Kidney capillary endothelial cell (primary cell): ENCODE data around the gene CACUL1.
A peak's percentile ranks its signal among the peaks of the same experiment; 100 is the strongest.
"Not testable (repeated sequence)": the region's sequence is repeated elsewhere in the genome, so short reads cannot be mapped to it uniquely, and the experiment has no call there.

ENCODE experiments used
- DNase-seq: peaks from one replicate; pipeline ENCODE4 v3.0.0-alpha.2; 2018; ENCODE audit warnings: low spot score

Gene CACUL1

DNA sequence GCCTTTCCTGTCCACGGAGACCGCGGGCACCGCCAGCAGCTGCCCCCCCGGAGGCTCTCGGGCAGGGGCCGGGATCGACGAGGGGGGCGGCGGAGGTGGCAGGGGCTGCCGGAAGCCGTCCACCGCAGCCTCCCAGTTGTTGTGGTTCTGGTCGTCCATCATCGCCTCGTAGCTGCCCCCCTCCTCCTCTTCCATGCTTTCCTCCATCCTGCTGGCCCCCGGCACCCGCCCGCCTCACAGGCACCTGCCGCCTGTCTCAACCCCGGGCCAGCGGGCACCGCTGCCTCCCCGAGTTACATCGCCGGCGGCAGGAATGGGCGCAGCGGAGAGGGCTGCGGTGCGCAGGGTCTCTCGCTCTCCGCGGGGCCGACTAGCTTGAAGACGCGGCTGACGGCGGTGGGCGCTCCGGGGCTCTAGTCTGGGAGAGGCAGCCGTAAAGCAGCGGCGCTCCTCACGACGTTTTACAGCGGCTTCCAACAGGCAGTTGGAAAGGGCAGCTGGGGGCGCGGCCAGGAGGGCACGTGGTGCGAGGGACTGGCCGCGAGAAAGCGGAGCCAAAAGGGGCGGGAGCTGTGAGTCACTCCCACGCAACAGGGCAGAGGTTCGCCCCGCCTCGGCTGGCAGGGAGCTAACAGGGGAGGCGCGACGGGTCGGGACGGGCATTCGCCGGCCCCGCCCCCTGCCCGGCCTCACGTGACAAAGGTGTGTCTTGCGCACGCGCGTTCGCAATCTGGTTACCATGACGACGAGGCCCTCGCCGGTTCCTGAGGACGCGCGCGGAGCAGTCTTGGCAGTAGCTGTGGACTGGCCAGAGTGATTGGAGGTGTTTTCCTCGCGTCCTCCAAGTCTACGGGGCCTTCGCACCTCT is at the start of gene CACUL1:
CACUL1 (minus strand) TSS at position 415 of the 868 bp plus-strand sequence; CDS start at position 207, 208 bp downstream.
- DNase-seq = peak; percentile 99

DNA sequence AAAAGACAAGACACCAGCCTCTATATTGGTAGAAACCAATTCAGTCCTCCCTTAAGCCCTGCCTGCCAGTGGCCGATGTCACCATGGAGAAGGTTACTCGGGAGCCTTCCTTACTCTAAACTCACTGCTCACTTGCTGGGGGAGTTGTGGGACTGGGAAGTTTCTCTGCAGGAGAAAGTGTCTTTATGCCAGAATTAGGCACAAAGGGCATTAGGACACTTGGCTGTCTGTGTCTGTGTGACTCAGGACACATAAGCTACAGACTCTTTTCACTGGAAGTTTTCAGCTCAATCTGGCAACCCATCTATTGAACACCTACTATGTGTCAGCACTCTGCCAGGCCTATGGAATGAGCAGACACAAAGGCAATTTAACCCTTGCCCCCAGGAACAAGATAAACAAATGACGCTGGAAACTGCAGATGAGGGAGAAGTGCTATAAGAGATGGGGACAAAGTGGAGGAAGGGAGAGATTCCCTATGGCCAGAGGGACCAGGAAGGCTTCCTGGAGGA is 49.5 kb upstream of the CACUL1 start:
- no peak for DNase-seq

GRCh38 chr10:118802126-118802793 is 47.5 kb upstream of the CACUL1 start:
- DNase-seq = no peak

- DNase-seq = no peak
Observed at GRCh38 chr10:118800920-118801319, 46.1 kb upstream of the CACUL1 start.

- peak; percentile 40 for DNase-seq
Observed at GRCh38 chr10:118799777-118800176, 45.0 kb upstream of the CACUL1 start.

DNA sequence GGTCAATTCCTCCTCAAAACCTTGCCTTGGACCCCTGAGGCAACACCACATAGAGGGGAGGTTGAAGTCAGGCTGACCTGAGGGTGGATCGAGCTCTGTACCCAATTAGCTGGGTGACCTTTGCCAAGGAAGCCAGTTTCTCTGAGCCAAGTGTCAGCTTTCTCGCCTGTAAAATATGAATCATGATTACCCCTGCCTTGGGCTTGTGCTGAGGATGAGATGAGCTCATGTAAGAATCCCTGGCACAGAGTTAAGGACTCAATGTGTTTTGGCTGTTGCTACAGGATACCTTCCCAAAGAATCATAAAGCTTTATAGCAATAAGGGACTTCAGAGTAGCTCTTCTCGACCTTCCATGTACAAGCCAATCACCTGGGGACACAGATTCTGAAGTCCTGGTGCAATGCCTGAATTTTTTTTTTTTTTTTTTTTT is 43.5 kb upstream of the CACUL1 start:
- no peak for DNase-seq

- DNase-seq = not testable (repeated sequence)
Observed at GRCh38 chr10:118794971-118795370, 40.2 kb upstream of the CACUL1 start.

DNA sequence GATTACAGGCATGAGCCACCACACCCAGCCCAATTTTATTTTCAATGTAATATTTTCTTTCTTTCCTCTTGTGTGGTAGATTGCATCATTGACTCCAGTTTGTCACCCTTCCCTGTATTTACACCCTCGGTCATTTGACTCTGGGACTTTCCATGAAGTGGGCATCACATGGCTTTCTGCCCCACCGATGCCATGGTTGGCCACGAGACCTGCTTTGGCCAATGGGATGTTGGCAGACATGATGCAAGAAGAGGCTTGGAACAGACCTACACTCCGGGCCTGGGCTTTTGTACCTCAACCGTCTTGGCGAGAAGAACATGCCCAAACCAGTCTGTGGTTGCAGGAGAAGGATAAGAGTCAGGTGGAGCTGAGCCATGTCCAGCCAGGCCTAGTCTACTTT is 38.8 kb upstream of the CACUL1 start:
- no peak for DNase-seq

- DNase-seq = no peak
Observed at GRCh38 chr10:118792526-118792925, 37.8 kb upstream of the CACUL1 start.

DNA sequence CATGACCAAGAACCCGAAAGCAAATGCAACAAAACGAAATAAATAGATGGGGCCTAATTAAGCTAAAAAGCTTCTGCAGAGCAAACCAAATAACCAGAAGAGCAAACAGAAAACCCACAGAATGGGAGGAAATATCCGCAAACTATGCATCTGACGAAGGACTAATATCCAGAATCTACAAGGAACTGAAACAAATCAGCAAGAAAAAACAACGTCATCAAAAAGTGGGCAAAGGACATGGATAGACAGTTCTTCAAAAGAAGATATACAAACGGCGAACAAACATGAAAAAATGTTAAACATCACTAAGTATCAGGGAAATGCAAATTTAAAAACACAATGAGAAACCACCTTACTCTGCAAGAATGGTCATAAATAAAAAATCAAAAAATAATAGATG is 35.3 kb upstream of the CACUL1 start:
- no peak for DNase-seq

DNA sequence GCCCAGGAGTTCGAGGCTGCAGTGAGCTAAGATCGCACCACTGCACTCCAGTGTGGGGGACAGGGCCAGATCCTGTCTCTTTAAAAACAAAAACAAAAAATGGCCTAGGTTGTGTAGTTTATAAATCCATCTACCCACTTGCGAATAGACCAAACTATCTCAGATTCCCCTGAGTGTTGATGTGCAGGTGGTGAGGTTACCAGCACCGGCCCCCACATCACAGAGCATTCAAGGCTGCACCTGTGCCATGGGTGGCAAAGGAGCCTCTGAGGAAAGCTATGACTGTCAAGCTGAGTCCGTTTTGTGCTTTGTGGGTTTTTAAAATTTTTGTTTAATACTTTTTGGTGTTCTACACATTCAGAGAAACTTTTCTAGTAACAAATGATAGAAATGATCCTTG is 30.8 kb upstream of the CACUL1 start:
- DNase-seq = no peak

DNA sequence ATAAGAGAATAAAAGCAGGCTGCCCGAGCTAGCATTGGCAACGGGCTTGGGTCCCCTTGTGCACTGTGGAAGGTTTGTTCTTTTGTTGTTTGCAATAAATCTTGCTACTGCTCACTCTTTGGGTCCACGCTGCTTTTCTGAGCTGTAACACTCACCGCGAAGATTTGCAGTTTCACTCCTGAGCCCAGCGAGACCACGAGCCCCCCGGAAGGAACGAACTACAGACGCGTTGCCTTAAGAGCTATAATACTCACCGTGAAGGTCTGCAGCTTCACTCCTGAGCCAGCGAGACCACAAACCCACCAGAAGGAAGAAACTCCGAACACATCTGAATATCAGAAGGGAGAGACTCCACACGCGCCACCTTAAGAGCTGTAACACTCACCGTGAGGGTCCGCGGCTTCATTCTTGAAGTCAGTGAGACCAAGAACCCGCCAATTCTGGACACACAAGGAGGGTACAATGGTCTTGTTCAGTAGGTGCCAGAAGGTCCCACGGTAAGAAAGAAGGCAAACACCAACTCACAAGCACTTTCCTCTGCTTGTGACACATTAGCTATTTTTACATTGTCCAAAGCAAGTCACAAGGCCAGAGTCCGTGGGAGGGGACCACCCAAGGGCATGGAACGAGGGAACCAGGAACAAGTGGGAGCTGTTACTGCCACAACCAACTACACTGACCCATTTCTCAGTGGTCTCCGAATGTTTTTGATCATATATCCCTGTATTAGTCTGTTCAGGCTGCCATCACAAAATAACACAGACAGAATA is 29.2 kb upstream of the CACUL1 start:
- no peak for DNase-seq

DNA sequence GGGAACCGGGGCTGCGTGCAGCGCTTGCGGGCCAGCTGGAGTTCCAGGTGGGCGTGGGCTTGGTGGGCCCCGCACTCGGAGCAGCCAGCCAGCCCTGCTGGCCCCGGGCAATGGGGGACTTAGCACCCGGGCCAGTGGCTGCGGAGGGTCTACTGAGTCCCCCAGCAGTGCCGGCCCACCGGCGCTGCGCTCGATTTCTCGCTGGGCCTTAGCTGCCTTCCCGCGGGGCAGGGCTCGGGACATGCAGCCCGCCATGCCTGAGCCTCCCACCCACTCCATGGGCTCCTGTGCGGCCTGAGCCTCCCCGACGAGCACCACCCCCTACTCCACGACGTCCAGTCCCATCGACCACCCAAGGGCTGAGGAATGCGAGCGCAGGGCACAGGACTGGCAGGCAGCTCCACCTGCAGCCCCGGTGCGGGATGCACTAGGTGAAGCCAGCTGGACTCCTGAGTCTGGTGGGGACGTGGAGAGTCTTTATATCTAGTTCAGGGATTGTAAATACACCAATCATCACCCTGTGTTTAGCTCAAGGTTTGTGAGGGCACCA is 28.2 kb upstream of the CACUL1 start:
- DNase-seq = not testable (repeated sequence)

GRCh38 chr10:118781541-118781940 is 26.8 kb upstream of the CACUL1 start:
- no peak for DNase-seq

DNA sequence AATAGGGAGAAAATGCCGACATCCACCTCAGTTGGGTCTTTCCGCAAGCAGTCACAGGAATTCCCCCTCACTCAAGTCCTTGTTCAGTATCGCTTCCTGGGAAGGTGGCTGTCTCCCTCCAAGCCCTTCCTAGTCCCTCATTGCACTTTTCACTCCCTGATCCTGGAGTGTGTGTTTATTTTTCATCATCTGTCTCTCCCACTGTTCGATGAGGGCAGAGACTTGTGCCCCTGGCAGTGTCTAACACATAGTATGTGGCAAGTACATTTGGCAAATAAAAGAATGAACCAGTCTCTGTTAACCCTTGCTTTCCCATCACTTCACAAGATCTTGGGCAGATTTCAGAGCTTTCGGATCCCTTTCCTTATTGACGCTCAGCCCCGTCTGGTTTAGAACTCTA is 24.0 kb upstream of the CACUL1 start:
- no peak for DNase-seq

GRCh38 chr10:118776960-118777359 is 22.2 kb upstream of the CACUL1 start:
- DNase-seq = no peak

GRCh38 chr10:118776033-118776432 is 21.3 kb upstream of the CACUL1 start:
- no peak for DNase-seq

GRCh38 chr10:118775478-118775877 is 20.7 kb upstream of the CACUL1 start:
- DNase-seq = no peak

- no peak for DNase-seq
Observed at GRCh38 chr10:118773041-118773440, 18.3 kb upstream of the CACUL1 start.

DNA sequence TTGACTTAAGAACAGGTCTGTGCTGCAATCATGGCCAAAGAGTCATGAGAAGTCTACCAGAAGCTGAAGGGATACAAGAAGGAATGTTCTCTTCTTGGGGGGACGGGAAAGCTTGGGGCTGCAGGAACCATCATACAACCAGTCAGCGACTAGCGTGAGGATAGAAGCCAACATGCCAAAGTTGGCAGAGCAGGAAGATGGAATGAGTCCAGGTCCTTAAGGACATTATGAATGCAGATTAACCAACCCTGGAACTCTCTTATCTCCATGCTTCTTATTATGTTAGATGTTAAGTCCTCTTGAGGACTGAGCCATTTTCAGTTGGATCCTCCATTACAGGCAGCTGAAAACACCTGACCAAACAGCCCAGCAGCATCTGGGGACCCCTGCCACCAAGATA is 17.2 kb upstream of the CACUL1 start:
- DNase-seq = no peak

DNA sequence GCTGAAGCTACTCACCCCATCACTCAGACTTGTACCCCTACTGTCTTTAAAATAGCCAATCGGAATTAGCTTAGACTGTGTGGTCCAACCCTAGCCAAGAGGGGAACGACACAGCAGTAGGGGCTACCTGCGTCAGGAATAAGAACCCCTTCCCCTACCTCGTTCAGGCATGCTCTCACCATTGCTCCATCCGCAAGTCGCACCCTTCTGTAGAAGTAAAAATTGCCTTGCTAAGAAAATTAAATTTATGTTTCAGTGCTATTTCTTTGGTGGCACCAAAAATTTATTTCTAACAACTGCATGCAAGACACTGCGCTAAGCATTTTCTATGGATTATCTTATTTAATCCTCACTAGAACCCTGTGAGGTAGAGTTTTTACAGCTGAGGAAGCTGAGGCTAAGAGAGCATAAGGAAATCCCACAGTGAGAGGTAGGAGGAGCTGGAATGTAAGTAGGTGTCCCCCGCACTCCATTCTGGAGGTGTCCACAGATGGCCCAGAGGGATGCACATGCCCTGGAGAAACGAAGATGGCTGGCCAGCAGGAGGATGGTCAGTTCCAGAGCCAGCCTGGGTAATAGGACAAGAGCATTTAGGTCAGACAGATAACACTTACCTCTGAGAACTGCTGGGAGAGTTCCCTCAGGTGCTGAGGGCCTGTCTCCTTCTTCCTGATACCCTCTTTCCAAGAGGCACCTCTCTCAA is 15.3 kb upstream of the CACUL1 start:
- no peak for DNase-seq
